ENCODE measurements around the gene SULT1E1. TPM values are rescaled to one million over a fixed set of nuclear protein-coding genes. Genes with fewer than 3 reads are reported as not detected.

The SULT1E1 gene
- total RNA-seq, 1 experiment from 2014 or later, result not detected

- TF ChIP-seq, protein P1, sequence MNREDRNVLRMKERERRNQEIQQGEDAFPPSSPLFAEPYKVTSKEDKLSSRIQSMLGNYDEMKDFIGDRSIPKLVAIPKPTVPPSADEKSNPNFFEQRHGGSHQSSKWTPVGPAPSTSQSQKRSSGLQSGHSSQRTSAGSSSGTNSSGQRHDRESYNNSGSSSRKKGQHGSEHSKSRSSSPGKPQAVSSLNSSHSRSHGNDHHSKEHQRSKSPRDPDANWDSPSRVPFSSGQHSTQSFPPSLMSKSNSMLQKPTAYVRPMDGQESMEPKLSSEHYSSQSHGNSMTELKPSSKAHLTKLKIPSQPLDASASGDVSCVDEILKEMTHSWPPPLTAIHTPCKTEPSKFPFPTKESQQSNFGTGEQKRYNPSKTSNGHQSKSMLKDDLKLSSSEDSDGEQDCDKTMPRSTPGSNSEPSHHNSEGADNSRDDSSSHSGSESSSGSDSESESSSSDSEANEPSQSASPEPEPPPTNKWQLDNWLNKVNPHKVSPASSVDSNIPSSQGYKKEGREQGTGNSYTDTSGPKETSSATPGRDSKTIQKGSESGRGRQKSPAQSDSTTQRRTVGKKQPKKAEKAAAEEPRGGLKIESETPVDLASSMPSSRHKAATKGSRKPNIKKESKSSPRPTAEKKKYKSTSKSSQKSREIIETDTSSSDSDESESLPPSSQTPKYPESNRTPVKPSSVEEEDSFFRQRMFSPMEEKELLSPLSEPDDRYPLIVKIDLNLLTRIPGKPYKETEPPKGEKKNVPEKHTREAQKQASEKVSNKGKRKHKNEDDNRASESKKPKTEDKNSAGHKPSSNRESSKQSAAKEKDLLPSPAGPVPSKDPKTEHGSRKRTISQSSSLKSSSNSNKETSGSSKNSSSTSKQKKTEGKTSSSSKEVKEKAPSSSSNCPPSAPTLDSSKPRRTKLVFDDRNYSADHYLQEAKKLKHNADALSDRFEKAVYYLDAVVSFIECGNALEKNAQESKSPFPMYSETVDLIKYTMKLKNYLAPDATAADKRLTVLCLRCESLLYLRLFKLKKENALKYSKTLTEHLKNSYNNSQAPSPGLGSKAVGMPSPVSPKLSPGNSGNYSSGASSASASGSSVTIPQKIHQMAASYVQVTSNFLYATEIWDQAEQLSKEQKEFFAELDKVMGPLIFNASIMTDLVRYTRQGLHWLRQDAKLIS (CRISPR knock-in tag; IDR thresholded peaks at IDR 0.05; ENCODE audit: borderline replicate concordance), result no peak
- TF ChIP-seq NFE2L1 (CRISPR knock-in tag; IDR thresholded peaks at IDR 0.05) (no peak), TP53 (CRISPR knock-in tag; IDR thresholded peaks at IDR 0.05) (no peak), PRRX2 (CRISPR knock-in tag; IDR thresholded peaks at IDR 0.05) (no peak), TEAD1 (CRISPR knock-in tag; IDR thresholded peaks at IDR 0.05) (no peak), CBFB (CRISPR knock-in tag; IDR thresholded peaks at IDR 0.05; ENCODE audit: low read depth) (no peak), TEAD4 (CRISPR knock-in tag; IDR thresholded peaks at IDR 0.05) (no peak), SP1 (CRISPR knock-in tag; conservative IDR thresholded peaks at IDR 0.05) (no peak), E2F1 (CRISPR knock-in tag; IDR thresholded peaks at IDR 0.05) (no peak)
These were observed 24.2 kb downstream of the SULT1E1 start (continued) for GRCh38 chr4:69835766-69836165.

GRCh38 chr4:69833251-69833650 is 26.7 kb downstream of the SULT1E1 start:
- no peaks in the 10 kb centered on the region; the same call in 1 of the 2 replicates for H3K36me3 Mint-ChIP-seq
- no peak for ATAC-seq
- ChIA-PET CTCF (no interaction called here), POLR2A (no interaction called here)
- DNase-seq (ENCODE audit: low spot score), result no peak
- H3K27me3 Mint-ChIP-seq (ENCODE audit: low read depth), result no peaks in the 10 kb centered on the region; the same call in 1 of the 2 replicates
- no peak overlapping the region for H3K4me3 Mint-ChIP-seq
- no peak overlapping the region for H3K27ac Mint-ChIP-seq
- peaks cover 23% of the 10 kb centered on the region for H3K4me1 Mint-ChIP-seq
- H3K9me3 Mint-ChIP-seq, result peaks cover 17% of the 10 kb centered on the region
- TF ChIP-seq ATF6 (CRISPR knock-in tag; IDR thresholded peaks at IDR 0.05) (no peak), MXD4 (CRISPR knock-in tag; IDR thresholded peaks at IDR 0.05; ENCODE audit: borderline replicate concordance) (no peak), IRF1 (CRISPR knock-in tag; IDR thresholded peaks at IDR 0.05) (no peak), NFYB (CRISPR knock-in tag; conservative IDR thresholded peaks at IDR 0.05; ENCODE audit: low read depth) (no peak), JAZF1 (CRISPR knock-in tag; IDR thresholded peaks at IDR 0.05) (no peak), ZNF138 (CRISPR knock-in tag; conservative IDR thresholded peaks at IDR 0.05) (no peak), OVOL2 (CRISPR knock-in tag; IDR thresholded peaks at IDR 0.05; ENCODE audit: borderline replicate concordance) (no peak), JUN (CRISPR knock-in tag; IDR thresholded peaks at IDR 0.05) (no peak), E2F1 (CRISPR knock-in tag; IDR thresholded peaks at IDR 0.05) (no peak), ELF4 (CRISPR knock-in tag; IDR thresholded peaks at IDR 0.05; ENCODE audit: low read depth) (no peak), RORB (CRISPR knock-in tag; IDR thresholded peaks at IDR 0.05) (no peak)
- TF ChIP-seq, protein P2, sequence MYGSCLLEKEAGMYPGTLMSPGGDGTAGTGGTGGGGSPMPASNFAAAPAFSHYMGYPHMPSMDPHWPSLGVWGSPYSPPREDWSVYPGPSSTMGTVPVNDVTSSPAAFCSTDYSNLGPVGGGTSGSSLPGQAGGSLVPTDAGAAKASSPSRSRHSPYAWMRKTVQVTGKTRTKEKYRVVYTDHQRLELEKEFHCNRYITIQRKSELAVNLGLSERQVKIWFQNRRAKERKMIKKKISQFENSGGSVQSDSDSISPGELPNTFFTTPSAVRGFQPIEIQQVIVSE (CRISPR knock-in tag; IDR thresholded peaks at IDR 0.05; ENCODE audit: borderline replicate concordance), result no peak
- TF ChIP-seq, protein P3, sequence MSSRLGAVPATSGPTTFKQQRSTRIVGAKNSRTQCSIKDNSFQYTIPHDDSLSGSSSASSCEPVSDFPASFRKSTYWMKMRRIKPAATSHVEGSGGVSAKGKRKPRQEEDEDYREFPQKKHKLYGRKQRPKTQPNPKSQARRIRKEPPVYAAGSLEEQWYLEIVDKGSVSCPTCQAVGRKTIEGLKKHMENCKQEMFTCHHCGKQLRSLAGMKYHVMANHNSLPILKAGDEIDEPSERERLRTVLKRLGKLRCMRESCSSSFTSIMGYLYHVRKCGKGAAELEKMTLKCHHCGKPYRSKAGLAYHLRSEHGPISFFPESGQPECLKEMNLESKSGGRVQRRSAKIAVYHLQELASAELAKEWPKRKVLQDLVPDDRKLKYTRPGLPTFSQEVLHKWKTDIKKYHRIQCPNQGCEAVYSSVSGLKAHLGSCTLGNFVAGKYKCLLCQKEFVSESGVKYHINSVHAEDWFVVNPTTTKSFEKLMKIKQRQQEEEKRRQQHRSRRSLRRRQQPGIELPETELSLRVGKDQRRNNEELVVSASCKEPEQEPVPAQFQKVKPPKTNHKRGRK (CRISPR knock-in tag; IDR thresholded peaks at IDR 0.05; ENCODE audit: borderline replicate concordance), result no peak
- TF ChIP-seq, protein P4, sequence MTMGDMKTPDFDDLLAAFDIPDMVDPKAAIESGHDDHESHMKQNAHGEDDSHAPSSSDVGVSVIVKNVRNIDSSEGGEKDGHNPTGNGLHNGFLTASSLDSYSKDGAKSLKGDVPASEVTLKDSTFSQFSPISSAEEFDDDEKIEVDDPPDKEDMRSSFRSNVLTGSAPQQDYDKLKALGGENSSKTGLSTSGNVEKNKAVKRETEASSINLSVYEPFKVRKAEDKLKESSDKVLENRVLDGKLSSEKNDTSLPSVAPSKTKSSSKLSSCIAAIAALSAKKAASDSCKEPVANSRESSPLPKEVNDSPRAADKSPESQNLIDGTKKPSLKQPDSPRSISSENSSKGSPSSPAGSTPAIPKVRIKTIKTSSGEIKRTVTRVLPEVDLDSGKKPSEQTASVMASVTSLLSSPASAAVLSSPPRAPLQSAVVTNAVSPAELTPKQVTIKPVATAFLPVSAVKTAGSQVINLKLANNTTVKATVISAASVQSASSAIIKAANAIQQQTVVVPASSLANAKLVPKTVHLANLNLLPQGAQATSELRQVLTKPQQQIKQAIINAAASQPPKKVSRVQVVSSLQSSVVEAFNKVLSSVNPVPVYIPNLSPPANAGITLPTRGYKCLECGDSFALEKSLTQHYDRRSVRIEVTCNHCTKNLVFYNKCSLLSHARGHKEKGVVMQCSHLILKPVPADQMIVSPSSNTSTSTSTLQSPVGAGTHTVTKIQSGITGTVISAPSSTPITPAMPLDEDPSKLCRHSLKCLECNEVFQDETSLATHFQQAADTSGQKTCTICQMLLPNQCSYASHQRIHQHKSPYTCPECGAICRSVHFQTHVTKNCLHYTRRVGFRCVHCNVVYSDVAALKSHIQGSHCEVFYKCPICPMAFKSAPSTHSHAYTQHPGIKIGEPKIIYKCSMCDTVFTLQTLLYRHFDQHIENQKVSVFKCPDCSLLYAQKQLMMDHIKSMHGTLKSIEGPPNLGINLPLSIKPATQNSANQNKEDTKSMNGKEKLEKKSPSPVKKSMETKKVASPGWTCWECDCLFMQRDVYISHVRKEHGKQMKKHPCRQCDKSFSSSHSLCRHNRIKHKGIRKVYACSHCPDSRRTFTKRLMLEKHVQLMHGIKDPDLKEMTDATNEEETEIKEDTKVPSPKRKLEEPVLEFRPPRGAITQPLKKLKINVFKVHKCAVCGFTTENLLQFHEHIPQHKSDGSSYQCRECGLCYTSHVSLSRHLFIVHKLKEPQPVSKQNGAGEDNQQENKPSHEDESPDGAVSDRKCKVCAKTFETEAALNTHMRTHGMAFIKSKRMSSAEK (CRISPR knock-in tag; IDR thresholded peaks at IDR 0.05; ENCODE audit: borderline replicate concordance), result no peak
